Measurements from ENCODE around the gene MMP2. TPM values are rescaled to one million over a fixed set of nuclear protein-coding genes. Genes with fewer than 3 reads are reported as not detected.

MMP2 gene
- total RNA-seq, 4 donors from 2014 or later: 94.9 to 286 (median 216) TPM

GRCh38 chr16:55542459-55543082 is 63.6 kb downstream of the MMP2 start:
- Histone ChIP-seq H3K4me3 (replicated peaks in 1 of 3) (no peak overlapping the region), H3K9me3 (no peaks in the 10 kb centered on the region), H3K36me3 (no peaks in the 10 kb centered on the region), H3K4me1 (no peaks in the 10 kb centered on the region), H3K27me3 (no peaks in the 10 kb centered on the region), H3K27ac (no peak overlapping the region)
- WGBS, 2 donors: 95 to 100% methylated on average over 1 of the region's 1 CpG
- TF ChIP-seq POLR2A (IDR thresholded peaks at IDR 0.05): no peak
- TF ChIP-seq, protein P1, sequence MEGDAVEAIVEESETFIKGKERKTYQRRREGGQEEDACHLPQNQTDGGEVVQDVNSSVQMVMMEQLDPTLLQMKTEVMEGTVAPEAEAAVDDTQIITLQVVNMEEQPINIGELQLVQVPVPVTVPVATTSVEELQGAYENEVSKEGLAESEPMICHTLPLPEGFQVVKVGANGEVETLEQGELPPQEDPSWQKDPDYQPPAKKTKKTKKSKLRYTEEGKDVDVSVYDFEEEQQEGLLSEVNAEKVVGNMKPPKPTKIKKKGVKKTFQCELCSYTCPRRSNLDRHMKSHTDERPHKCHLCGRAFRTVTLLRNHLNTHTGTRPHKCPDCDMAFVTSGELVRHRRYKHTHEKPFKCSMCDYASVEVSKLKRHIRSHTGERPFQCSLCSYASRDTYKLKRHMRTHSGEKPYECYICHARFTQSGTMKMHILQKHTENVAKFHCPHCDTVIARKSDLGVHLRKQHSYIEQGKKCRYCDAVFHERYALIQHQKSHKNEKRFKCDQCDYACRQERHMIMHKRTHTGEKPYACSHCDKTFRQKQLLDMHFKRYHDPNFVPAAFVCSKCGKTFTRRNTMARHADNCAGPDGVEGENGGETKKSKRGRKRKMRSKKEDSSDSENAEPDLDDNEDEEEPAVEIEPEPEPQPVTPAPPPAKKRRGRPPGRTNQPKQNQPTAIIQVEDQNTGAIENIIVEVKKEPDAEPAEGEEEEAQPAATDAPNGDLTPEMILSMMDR (IDR thresholded peaks at IDR 0.05): no peak
- intact Hi-C loops (cut with DNase I): loop anchor here (5.0 kb wide), 1 partner anchor 75 kb away; no protein-coding TSS in a partner anchor
- DNase-seq: no peak

- no peaks in the 10 kb centered on the region for H3K27me3 ChIP-seq
- TF ChIP-seq, protein P1 (IDR thresholded peaks at IDR 0.05): peak in 5 of 6 experiments; percentile 16 to 59 (median 45)
- TF ChIP-seq POLR2A (IDR thresholded peaks at IDR 0.05): no peak
- no peak for DNase-seq
- intact Hi-C loops (cut with DNase I): loop anchor here (5.0 kb wide), 1 partner anchor 76 kb away; no protein-coding TSS in a partner anchor
- no peak overlapping the region for H3K27ac ChIP-seq
- no peaks in the 10 kb centered on the region for H3K36me3 ChIP-seq
- H3K4me3 ChIP-seq (replicated peaks in 1 of 3): no peak overlapping the region
- H3K9me3 ChIP-seq: no peaks in the 10 kb centered on the region
- H3K4me1 ChIP-seq: no peaks in the 10 kb centered on the region
- WGBS, 2 donors: 17 to 31% methylated on average over 2 of the region's 2 CpGs
Measured at GRCh38 chr16:55543472-55543871, 64.5 kb downstream of the MMP2 start.

- H3K4me1 ChIP-seq: peaks cover 12% of the 10 kb centered on the region in 2 donors
- no peak overlapping the region for H3K27ac ChIP-seq
- no peak overlapping the region for H3K4me3 ChIP-seq (replicated peaks in 1 of 3)
- no peaks in the 10 kb centered on the region for H3K9me3 ChIP-seq
- TF ChIP-seq POLR2A (IDR thresholded peaks at IDR 0.05): no peak
- TF ChIP-seq, protein P1 (IDR thresholded peaks at IDR 0.05): no peak
- intact Hi-C loops (cut with DNase I): no loop called here
- no peaks in the 10 kb centered on the region for H3K27me3 ChIP-seq
- peaks cover 0 to 12% of the 10 kb centered on the region in 2 donors for H3K36me3 ChIP-seq
- DNase-seq: no peak
Measured at GRCh38 chr16:55552621-55553020, 73.6 kb downstream of the MMP2 start.

GRCh38 chr16:55555436-55555835 is 76.4 kb downstream of the MMP2 start:
- H3K27ac ChIP-seq: peak overlapping the region in 1 of 3 donors; percentile 30
- TF ChIP-seq, protein P1 (IDR thresholded peaks at IDR 0.05): no peak
- TF ChIP-seq POLR2A (IDR thresholded peaks at IDR 0.05): no peak
- no peak overlapping the region for H3K4me3 ChIP-seq (replicated peaks in 1 of 3)
- WGBS, 2 donors: 69 to 93% methylated on average over 2 of the region's 2 CpGs
- H3K9me3 ChIP-seq: no peaks in the 10 kb centered on the region
- H3K27me3 ChIP-seq: no peaks in the 10 kb centered on the region
- no peak for DNase-seq
- intact Hi-C loops (cut with DNase I): no loop called here
- peaks cover 32 to 40% of the 10 kb centered on the region in 2 donors for H3K4me1 ChIP-seq
- H3K36me3 ChIP-seq: peaks cover 0 to 5% of the 10 kb centered on the region in 2 donors

Other genes starting within 250 kb of the MMP2 start
- gene IRX6, start 155.0 kb upstream of the MMP2 start, total RNA-seq: under 1 TPM; 0.13 to 0.93 (median 0.39) TPM
- 100 to 1,000 TPM; 115 to 274 (median 214) TPM for gene LPCAT2, start 29.9 kb downstream of the MMP2 start, total RNA-seq
- 10 to 100 TPM in 1 of 4 donors, 1 to 10 TPM in 3; 6.9 to 10.6 (median 8.3) TPM for gene CAPNS2, start 87.5 kb downstream of the MMP2 start, total RNA-seq
- not detected for gene SLC6A2, start 176.8 kb downstream of the MMP2 start, total RNA-seq